SU-DHL-6 (cell line): ENCODE measurements around the gene INSC.

Source experiments
- H2AFZ ChIP-seq: fragments of 200-600 bp; sonication (generic); 2 replicates; pipeline ENCODE4 v1.6.1; 2014; ENCODE audit warnings: low read depth, mild to moderate bottlenecking, moderate library complexity, mixed read lengths, antibody characterized with exemption, low read length; ENCODE audit not compliant: severe bottlenecking
- H3F3A ChIP-seq: fragments of 200-600 bp; shearing (Covaris generic); 2 replicates; pipeline ENCODE4 v1.6.0; 2016; ENCODE audit warnings: antibody characterized with exemption, mild to moderate bottlenecking; ENCODE audit not compliant: insufficient read depth
- H3K27ac ChIP-seq: fragments of 200-600 bp; sonication (generic); 2 replicates; pipeline ENCODE4 v1.5.1; 2016; ENCODE audit warnings: low read depth, mild to moderate bottlenecking, low read length, moderate library complexity, mixed read lengths
- H3K27me3 ChIP-seq: fragments of 200-600 bp; sonication (generic), shearing (Covaris generic); 2 replicates; pipeline ENCODE4 v1.6.0; 2014; ENCODE audit warnings: mild to moderate bottlenecking, low read length
- H3K36me3 ChIP-seq: fragments of 200-600 bp; sonication (generic); 2 replicates; pipeline ENCODE4 v1.6.1; 2014; ENCODE audit warnings: mild to moderate bottlenecking, low read length, mixed read lengths
- H3K4me2 ChIP-seq: fragments of 300-600, 200-600 bp; shearing (Covaris generic), sonication (generic); 2 replicates; pipeline ENCODE4 v1.6.0; 2014; ENCODE audit warnings: low read length, low read depth, mild to moderate bottlenecking; ENCODE audit not compliant: poor library complexity, severe bottlenecking
- H3K4me3 ChIP-seq: fragments of 200-600 bp; sonication (generic); 2 replicates; pipeline ENCODE4 v1.5.1; 2014; ENCODE audit warnings: antibody characterized with exemption, low read length, mild to moderate bottlenecking, mixed read lengths; ENCODE audit not compliant: insufficient read depth, poor library complexity, severe bottlenecking
- H3K79me2 ChIP-seq: fragments of 200-600 bp; sonication (generic); 2 replicates; pipeline ENCODE4 v1.6.1; 2014; ENCODE audit warnings: mild to moderate bottlenecking, low read length, moderate library complexity; ENCODE audit not compliant: insufficient read depth
- H3K9ac ChIP-seq: fragments of 200-600 bp; sonication (generic); 2 replicates; pipeline ENCODE4 v1.7.0; 2014; ENCODE audit warnings: mild to moderate bottlenecking, low read length
- H3K9me2 ChIP-seq: fragments of 200-600 bp; sonication (generic); replicated peaks from 2 replicates; pipeline ENCODE4 v1.6.1; 2014; ENCODE audit warnings: low read length; ENCODE audit not compliant: insufficient read depth
- H3K9me3 ChIP-seq: fragments of 200-600 bp; sonication (generic); 2 replicates; pipeline ENCODE4 v1.6.1; 2014; ENCODE audit warnings: low read length, mixed read lengths; ENCODE audit not compliant: insufficient read depth
- H4K20me1 ChIP-seq: fragments of 200-600 bp; sonication (generic); 2 replicates; pipeline ENCODE4 v1.6.1; 2014; ENCODE audit warnings: low read depth, mild to moderate bottlenecking, antibody characterized with exemption, low read length, moderate library complexity, mixed read lengths
- TF ChIP-seq, protein P1 (sequence below): fragments of 200-600 bp; sonication (generic); IDR thresholded peaks from one replicate; pipeline ENCODE4 v1.5.1; 2017; ENCODE audit warnings: antibody characterized with exemption, mild to moderate bottlenecking, low read length, moderate library complexity; ENCODE audit not compliant: insufficient read depth, poor library complexity, severe bottlenecking

Gene INSC

DNA sequence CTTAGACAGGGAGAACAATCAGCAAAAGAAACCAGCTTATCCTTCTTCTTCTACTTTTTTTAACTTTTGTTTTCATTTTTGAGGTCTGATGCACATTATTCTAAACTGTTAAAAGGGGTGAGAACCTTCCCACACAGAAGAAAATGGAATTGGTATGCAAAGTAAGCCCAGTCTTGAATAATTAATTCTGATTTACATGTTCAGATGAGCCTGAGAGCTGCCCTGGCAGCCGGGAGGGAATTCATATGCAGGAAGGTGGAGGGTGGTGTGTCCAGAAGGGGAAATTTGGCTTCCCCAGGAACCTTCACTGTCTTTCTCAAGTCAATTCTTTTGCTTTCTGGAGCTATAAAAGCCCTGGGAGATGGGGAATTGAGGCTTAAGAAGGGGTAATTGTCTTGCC is 181.0 kb downstream of the INSC start:
- Histone ChIP-seq H3F3A (no peaks in the 10 kb centered on the region), H3K4me2 (no peak overlapping the region), H2AFZ (no peak overlapping the region), H3K9me3 (no peaks in the 10 kb centered on the region), H3K79me2 (no peaks in the 10 kb centered on the region), H3K9ac (no peak overlapping the region), H3K36me3 (no peaks in the 10 kb centered on the region), H3K9me2 (no peaks in the 10 kb centered on the region), H3K4me3 (no peak overlapping the region), H4K20me1 (no peaks in the 10 kb centered on the region), H3K27me3 (no peaks in the 10 kb centered on the region), H3K27ac (no peak overlapping the region)
- TF ChIP-seq, protein P1, sequence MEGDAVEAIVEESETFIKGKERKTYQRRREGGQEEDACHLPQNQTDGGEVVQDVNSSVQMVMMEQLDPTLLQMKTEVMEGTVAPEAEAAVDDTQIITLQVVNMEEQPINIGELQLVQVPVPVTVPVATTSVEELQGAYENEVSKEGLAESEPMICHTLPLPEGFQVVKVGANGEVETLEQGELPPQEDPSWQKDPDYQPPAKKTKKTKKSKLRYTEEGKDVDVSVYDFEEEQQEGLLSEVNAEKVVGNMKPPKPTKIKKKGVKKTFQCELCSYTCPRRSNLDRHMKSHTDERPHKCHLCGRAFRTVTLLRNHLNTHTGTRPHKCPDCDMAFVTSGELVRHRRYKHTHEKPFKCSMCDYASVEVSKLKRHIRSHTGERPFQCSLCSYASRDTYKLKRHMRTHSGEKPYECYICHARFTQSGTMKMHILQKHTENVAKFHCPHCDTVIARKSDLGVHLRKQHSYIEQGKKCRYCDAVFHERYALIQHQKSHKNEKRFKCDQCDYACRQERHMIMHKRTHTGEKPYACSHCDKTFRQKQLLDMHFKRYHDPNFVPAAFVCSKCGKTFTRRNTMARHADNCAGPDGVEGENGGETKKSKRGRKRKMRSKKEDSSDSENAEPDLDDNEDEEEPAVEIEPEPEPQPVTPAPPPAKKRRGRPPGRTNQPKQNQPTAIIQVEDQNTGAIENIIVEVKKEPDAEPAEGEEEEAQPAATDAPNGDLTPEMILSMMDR, result no peak
